Measurements from ENCODE around the gene RAB3IL1.
"Not testable (repeated sequence)": the region's sequence is repeated elsewhere in the genome, so short reads cannot be mapped to it uniquely, and the experiment has no call there.

RAB3IL1 gene, protein sequence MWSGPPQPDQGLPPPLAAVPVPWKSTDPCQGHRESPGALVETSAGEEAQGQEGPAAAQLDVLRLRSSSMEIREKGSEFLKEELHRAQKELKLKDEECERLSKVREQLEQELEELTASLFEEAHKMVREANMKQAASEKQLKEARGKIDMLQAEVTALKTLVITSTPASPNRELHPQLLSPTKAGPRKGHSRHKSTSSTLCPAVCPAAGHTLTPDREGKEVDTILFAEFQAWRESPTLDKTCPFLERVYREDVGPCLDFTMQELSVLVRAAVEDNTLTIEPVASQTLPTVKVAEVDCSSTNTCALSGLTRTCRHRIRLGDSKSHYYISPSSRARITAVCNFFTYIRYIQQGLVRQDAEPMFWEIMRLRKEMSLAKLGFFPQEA

DNA sequence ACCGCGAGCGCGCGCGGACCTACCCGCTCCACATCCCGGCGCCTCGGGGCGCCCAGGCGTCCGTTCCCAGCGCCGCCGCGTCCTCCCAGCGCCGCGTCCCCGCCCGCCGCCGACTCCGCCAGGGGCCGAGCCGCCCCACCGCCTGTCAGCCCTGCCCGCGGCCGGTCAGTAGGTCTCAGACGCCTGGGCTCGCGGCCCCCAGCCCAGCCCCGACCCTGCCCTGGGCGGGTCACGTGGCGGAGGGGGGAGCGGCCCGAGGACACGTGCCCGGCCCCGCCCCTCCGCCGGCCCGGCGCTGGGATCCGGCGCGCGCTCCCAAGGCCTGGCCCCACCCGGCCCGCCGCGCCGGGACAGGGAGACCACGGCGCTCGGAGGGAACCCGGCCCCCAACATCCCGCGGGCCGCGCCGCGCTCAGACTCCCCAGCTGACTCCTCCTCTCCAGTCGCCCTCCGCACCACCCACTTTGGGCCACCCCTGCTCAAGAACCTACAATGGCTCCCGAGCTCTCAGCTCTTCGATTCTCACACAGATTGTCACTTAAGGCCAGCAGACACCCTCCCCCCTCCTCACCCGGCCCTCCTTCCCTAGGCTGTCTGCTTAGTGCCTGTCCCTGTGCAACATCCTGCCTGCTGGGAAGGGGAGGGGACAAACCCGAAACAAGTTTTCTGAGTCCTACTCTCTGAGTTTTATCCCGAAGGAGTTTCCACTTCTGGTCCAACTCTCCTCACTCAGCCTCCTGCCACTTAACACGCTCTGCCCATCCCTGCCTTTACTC, at the start of gene RAB3IL1:
TSS of gene RAB3IL1 (minus strand) at position 233 of the 776 bp plus-strand sequence. CDS start at position 34, 199 bp downstream.
- no peaks in the 10 kb centered on the region for H3K79me2 ChIP-seq (ENCODE audit: insufficient read depth, low read depth)
- TF ChIP-seq, protein P1, sequence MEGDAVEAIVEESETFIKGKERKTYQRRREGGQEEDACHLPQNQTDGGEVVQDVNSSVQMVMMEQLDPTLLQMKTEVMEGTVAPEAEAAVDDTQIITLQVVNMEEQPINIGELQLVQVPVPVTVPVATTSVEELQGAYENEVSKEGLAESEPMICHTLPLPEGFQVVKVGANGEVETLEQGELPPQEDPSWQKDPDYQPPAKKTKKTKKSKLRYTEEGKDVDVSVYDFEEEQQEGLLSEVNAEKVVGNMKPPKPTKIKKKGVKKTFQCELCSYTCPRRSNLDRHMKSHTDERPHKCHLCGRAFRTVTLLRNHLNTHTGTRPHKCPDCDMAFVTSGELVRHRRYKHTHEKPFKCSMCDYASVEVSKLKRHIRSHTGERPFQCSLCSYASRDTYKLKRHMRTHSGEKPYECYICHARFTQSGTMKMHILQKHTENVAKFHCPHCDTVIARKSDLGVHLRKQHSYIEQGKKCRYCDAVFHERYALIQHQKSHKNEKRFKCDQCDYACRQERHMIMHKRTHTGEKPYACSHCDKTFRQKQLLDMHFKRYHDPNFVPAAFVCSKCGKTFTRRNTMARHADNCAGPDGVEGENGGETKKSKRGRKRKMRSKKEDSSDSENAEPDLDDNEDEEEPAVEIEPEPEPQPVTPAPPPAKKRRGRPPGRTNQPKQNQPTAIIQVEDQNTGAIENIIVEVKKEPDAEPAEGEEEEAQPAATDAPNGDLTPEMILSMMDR (conservative IDR thresholded peaks at IDR 0.05; ENCODE audit: low read depth, low read length): no peak
- H3K4me3 ChIP-seq (IDR thresholded peaks at IDR 0.05; ENCODE audit: insufficient read depth, low read depth, low read length): no peak within 1 kb of the TSS
- peak within 1 kb of the TSS; percentile 71 for H3K4me2 ChIP-seq
- H3K9ac ChIP-seq: peak within 1 kb of the TSS; percentile 50; the same call in 1 of the 2 replicates
- peaks cover 8% of the 10 kb centered on the region for H3K4me1 ChIP-seq (ENCODE audit: low read depth, poor library complexity, severe bottlenecking)
- H3K36me3 ChIP-seq (ENCODE audit: insufficient read depth): no peaks in the 10 kb centered on the region
- H4K20me1 ChIP-seq (ENCODE audit: insufficient read depth): no peaks in the 10 kb centered on the region
- H3K27ac ChIP-seq: no peak within 1 kb of the TSS
- peak within 1 kb of the TSS; percentile 88 for H2AFZ ChIP-seq (ENCODE audit: low read depth)
- H3K27me3 ChIP-seq (ENCODE audit: insufficient read depth, low read depth): no peaks in the 10 kb centered on the region

DNA sequence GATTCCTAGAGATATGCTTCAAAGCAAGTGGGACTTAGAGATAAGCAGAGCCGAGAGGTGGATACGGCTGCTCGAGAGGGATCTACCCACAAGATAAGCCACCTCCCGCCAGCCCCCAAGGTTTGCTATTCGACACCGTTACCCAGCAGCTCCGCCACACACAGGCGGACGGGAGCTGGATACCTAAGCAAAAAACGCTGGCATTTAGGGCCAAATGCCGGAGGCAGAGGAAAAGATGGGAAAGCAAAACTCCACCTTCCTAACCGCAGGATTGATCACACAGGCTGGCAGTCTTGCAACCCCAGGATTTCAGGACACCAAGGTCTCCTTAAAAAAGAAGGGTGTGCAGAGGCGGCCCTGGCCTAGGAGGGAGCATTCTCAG, 49.4 kb upstream of the RAB3IL1 start:
- Histone ChIP-seq H3K27me3 (ENCODE audit: insufficient read depth, low read depth) (no peaks in the 10 kb centered on the region), H3K27ac (peak overlapping the region; percentile 98), H3K4me2 (peak overlapping the region; percentile 59), H3K4me1 (ENCODE audit: low read depth, poor library complexity, severe bottlenecking) (peaks cover 39% of the 10 kb centered on the region), H2AFZ (ENCODE audit: low read depth) (peak overlapping the region; percentile 87; the same call in 1 of the 2 replicates), H3K79me2 (ENCODE audit: insufficient read depth, low read depth) (peaks cover 30% of the 10 kb centered on the region), H4K20me1 (ENCODE audit: insufficient read depth) (peaks cover 12% of the 10 kb centered on the region; the same call in 1 of the 2 replicates), H3K9ac (peak overlapping the region; percentile 93), H3K36me3 (ENCODE audit: insufficient read depth) (peaks cover 7% of the 10 kb centered on the region; the same call in 1 of the 2 replicates), H3K4me3 (IDR thresholded peaks at IDR 0.05; ENCODE audit: insufficient read depth, low read depth, low read length) (peak overlapping the region; percentile 58)
- TF ChIP-seq, protein P1 (conservative IDR thresholded peaks at IDR 0.05; ENCODE audit: low read depth, low read length): no peak

DNA sequence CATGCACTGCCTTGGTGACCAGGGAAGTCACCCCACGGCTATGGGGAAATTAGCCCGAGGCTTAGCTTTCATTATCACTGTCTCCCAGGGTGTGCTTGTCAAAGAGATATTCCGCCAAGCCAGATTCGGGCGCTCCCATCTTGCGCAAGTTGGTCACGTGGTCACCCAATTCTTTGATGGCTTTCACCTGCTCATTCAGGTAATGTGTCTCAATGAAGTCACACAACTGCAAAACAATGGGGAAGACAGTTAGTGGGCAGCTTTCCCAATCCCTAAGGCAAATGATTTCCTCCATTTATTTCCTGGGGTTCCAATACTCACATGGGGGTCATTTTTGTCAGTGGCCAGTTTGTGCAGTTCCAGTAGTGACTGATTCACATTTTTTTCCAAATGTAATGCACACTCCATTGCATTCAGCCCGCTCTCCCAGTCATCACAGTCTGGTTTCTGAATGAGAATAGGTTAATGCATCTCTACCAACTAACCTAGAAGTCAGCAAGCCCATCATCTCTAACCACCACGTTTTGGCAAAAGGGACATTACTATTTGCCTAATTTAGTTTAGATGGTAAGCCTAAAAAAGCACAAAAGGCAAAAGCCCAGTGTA, 47.4 kb upstream of the RAB3IL1 start:
- not testable (repeated sequence) for H3K27ac ChIP-seq; H2AFZ ChIP-seq (ENCODE audit: low read depth); H3K36me3 ChIP-seq (ENCODE audit: insufficient read depth); H3K27me3 ChIP-seq (ENCODE audit: insufficient read depth, low read depth); H3K9ac ChIP-seq; H3K4me2 ChIP-seq; H3K4me3 ChIP-seq (IDR thresholded peaks at IDR 0.05; ENCODE audit: insufficient read depth, low read depth, low read length)
- H3K79me2 ChIP-seq (ENCODE audit: insufficient read depth, low read depth): peaks cover 30% of the 10 kb centered on the region
- peaks cover 24% of the 10 kb centered on the region for H3K4me1 ChIP-seq (ENCODE audit: low read depth, poor library complexity, severe bottlenecking)
- H4K20me1 ChIP-seq (ENCODE audit: insufficient read depth): peaks cover 12% of the 10 kb centered on the region; the same call in 1 of the 2 replicates

DNA sequence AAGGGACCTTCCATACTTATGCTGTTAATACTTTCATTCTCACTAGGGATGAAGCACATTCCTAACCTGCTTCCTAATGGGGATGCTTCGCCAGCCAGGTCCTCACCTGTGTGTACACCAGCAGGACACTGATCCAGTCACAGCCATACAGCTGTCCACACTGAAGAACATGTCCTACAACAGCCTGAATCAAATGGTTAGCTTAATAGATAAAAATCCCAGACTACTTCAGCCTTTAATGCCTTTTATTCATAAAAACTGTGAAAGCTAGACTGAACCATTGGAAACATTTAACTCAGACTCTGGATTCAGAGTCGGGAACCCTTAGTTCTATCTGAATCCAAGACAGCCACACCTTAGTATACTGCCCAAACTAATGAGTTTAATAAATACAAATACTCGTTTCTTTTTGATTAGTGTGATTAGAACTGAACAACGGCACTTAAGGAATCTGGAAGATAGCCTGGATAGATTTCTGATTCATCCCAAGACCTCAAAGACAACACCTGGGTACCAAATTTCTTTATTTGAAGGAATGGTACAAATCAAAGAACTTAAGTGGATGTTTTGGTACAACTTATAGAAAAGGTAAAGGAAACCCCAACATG, 46.8 kb upstream of the RAB3IL1 start:
- Histone ChIP-seq H3K4me1 (ENCODE audit: low read depth, poor library complexity, severe bottlenecking) (peaks cover 23% of the 10 kb centered on the region), H3K4me3 (IDR thresholded peaks at IDR 0.05; ENCODE audit: insufficient read depth, low read depth, low read length) (no peak overlapping the region), H3K4me2 (no peak overlapping the region), H3K27me3 (ENCODE audit: insufficient read depth, low read depth) (no peaks in the 10 kb centered on the region), H2AFZ (ENCODE audit: low read depth) (no peak overlapping the region), H3K27ac (no peak overlapping the region), H3K79me2 (ENCODE audit: insufficient read depth, low read depth) (peaks cover 30% of the 10 kb centered on the region), H4K20me1 (ENCODE audit: insufficient read depth) (peaks cover 12% of the 10 kb centered on the region; the same call in 1 of the 2 replicates), H3K36me3 (ENCODE audit: insufficient read depth) (peaks cover 7% of the 10 kb centered on the region; the same call in 1 of the 2 replicates), H3K9ac (no peak overlapping the region)
- TF ChIP-seq, protein P1 (conservative IDR thresholded peaks at IDR 0.05; ENCODE audit: low read depth, low read length): no peak

All from KMS-11 (cell line).